DOHH2 (cell line): ENCODE measurements around the gene CRHR1.

Experiments
- EZH2phosphoT487 ChIP-seq: fragments of 200-600 bp; sonication (generic); IDR thresholded peaks from 2 replicates; pipeline ENCODE4 v1.6.1; 2017; ENCODE audit warnings: borderline replicate concordance, mild to moderate bottlenecking, antibody characterized with exemption, low read length, moderate library complexity, mixed read lengths
- TF ChIP-seq, protein P1 (sequence below): fragments of 200-600 bp; sonication (generic); IDR thresholded peaks from one replicate; pipeline ENCODE4 v1.5.1; 2014; ENCODE audit warnings: antibody characterized with exemption, mild to moderate bottlenecking, low read depth, low read length; ENCODE audit not compliant: poor library complexity, severe bottlenecking

GRCh38 chr17:45812102-45812501 lies 28.0 kb downstream of the CRHR1 start:
- TF ChIP-seq, protein P1, sequence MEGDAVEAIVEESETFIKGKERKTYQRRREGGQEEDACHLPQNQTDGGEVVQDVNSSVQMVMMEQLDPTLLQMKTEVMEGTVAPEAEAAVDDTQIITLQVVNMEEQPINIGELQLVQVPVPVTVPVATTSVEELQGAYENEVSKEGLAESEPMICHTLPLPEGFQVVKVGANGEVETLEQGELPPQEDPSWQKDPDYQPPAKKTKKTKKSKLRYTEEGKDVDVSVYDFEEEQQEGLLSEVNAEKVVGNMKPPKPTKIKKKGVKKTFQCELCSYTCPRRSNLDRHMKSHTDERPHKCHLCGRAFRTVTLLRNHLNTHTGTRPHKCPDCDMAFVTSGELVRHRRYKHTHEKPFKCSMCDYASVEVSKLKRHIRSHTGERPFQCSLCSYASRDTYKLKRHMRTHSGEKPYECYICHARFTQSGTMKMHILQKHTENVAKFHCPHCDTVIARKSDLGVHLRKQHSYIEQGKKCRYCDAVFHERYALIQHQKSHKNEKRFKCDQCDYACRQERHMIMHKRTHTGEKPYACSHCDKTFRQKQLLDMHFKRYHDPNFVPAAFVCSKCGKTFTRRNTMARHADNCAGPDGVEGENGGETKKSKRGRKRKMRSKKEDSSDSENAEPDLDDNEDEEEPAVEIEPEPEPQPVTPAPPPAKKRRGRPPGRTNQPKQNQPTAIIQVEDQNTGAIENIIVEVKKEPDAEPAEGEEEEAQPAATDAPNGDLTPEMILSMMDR: no peak
- TF ChIP-seq EZH2phosphoT487: no peak
